ENCODE data around the gene NUDT4.
"Not testable (repeated sequence)": the region's sequence is repeated elsewhere in the genome, so short reads cannot be mapped to it uniquely, and the experiment has no call there.

The NUDT4 gene

GRCh38 chr12:93380480-93381121 lies 2.9 kb downstream of the NUDT4 start:
- H3K4me3 ChIP-seq (replicated peaks; ENCODE audit: low read depth, low read length), result peak overlapping the region; percentile 87
- TF ChIP-seq CTCF (IDR thresholded peaks at IDR 0.05; ENCODE audit: low read length, missing control alignments), result peak; percentile 28
- peak; percentile 67 for DNase-seq (ENCODE audit: low read depth)

- no peak for DNase-seq (ENCODE audit: low read depth)
- peak overlapping the region; percentile 87 for H3K4me3 ChIP-seq (replicated peaks; ENCODE audit: low read depth, low read length)
- no peak for TF ChIP-seq CTCF (IDR thresholded peaks at IDR 0.05; ENCODE audit: low read length, missing control alignments)
Measured at GRCh38 chr12:93381161-93381975, 3.6 kb downstream of the NUDT4 start.

- not testable (repeated sequence) for DNase-seq (ENCODE audit: low read depth)
- H3K4me3 ChIP-seq (replicated peaks; ENCODE audit: low read depth, low read length), result peak overlapping the region; percentile 87
Measured at GRCh38 chr12:93381976-93382437, 4.3 kb downstream of the NUDT4 start.

- peak; percentile 35 for DNase-seq (ENCODE audit: low read depth)
- no peak for TF ChIP-seq CTCF (IDR thresholded peaks at IDR 0.05; ENCODE audit: low read length, missing control alignments)
- no peak overlapping the region for H3K4me3 ChIP-seq (replicated peaks; ENCODE audit: low read depth, low read length)
Measured at GRCh38 chr12:93387780-93388179, 10.1 kb downstream of the NUDT4 start.

- no peak overlapping the region for H3K4me3 ChIP-seq (replicated peaks; ENCODE audit: low read depth, low read length)
- no peak for DNase-seq (ENCODE audit: low read depth)
- no peak for TF ChIP-seq CTCF (IDR thresholded peaks at IDR 0.05; ENCODE audit: low read length, missing control alignments)
Measured at GRCh38 chr12:93390031-93390430, 12.3 kb downstream of the NUDT4 start.

- DNase-seq (ENCODE audit: low read depth), result no peak
- no peak for TF ChIP-seq CTCF (IDR thresholded peaks at IDR 0.05; ENCODE audit: low read length, missing control alignments)
Measured at GRCh38 chr12:93390549-93391297, 13.0 kb downstream of the NUDT4 start.

GRCh38 chr12:93393425-93393824 lies 15.7 kb downstream of the NUDT4 start:
- no peak for DNase-seq (ENCODE audit: low read depth)
- no peak for TF ChIP-seq CTCF (IDR thresholded peaks at IDR 0.05; ENCODE audit: low read length, missing control alignments)

More at GRCh38 chr12:93390549-93391297, 13.0 kb downstream of the NUDT4 start:
- no peak overlapping the region for H3K4me3 ChIP-seq (replicated peaks; ENCODE audit: low read depth, low read length)

More at GRCh38 chr12:93393425-93393824, 15.7 kb downstream of the NUDT4 start:
- H3K4me3 ChIP-seq (replicated peaks; ENCODE audit: low read depth, low read length), result no peak overlapping the region

Data from fibroblast of pulmonary artery (primary cell).